Measurements from ENCODE around the gene RMND1. TPM values are rescaled to one million over a fixed set of nuclear protein-coding genes. Genes with fewer than 3 reads are reported as not detected.

The RMND1 gene, protein sequence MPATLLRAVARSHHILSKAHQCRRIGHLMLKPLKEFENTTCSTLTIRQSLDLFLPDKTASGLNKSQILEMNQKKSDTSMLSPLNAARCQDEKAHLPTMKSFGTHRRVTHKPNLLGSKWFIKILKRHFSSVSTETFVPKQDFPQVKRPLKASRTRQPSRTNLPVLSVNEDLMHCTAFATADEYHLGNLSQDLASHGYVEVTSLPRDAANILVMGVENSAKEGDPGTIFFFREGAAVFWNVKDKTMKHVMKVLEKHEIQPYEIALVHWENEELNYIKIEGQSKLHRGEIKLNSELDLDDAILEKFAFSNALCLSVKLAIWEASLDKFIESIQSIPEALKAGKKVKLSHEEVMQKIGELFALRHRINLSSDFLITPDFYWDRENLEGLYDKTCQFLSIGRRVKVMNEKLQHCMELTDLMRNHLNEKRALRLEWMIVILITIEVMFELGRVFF
- 39.1 and 42.9 TPM in 2 replicates for total RNA-seq (2022)
- Bru-seq, nascent RNA = percentile 85 among the genes with signal in this experiment
- percentile 77 among the genes with signal in this experiment for BruChase-seq, experiment 1, labeled RNA remaining after a 2-hour chase
- percentile 75 among the genes with signal in this experiment for BruChase-seq, experiment 2, labeled RNA remaining after a 6-hour chase
- long read RNA-seq, transcript RMND1-205 (11 exons, 1,340 nt) = minor isoform, 8 of 64 reads
- long read RNA-seq, transcript RMND1-203 (12 exons, 2,003 nt) = major isoform, 44 of 64 reads
- long read RNA-seq, partial matches to known transcripts = 3 of 64 reads
- long read RNA-seq, other reads (novel, unspliced or antisense) = 8 of 64 reads

DNA sequence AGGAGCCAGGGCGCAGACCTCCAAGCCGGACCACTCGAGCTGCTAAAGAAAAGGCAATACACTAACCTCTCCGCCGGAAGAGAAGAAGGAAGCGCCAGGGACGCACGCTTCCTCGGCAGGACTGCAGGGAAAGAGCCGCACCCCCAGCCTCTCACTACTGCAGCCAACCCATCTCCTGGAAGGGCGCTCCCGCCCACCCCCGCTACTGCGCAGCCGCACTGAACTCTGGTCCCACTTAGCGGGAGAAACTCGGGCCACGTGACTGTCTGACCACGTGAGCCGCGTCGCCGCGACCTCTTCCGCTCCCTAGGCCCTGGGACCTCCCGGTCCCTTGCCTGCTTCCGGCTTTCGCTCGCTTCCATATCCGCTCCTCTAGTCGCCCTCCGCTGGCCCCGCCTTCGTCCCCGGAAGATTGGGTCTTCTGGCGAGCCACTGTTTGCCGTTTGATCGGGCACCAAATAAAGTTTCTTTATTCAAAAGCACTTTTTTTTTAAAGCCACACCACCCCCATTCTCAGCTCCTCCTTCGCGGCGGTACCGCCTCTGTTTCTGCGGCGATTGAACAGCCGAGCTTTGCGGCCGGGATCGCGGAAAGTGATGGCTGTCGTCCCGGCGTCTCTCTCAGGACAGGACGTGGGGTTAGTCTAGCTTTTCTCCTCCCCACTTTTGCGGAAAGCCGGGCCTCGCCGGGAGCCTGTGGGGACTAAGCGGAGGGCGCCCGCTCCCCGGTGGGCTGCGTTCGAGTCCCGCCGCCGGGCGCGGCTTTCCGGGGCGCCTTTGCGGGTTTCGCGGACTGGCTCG, at the start of gene RMND1:
Gene RMND1, minus strand, starts transcription at position 177 of the 800 bp plus-strand sequence. CDS start 6,315 bp downstream, outside the sequence.
- H3K27me3 Mint-ChIP-seq (ENCODE audit: insufficient read depth, unreplicated experiment) = no peaks in the 10 kb centered on the region
- Histone ChIP-seq H3K36me3 (ENCODE audit: control insufficient read depth, insufficient read depth, low read length) (no peaks in the 10 kb centered on the region), H3K9me3 (no peaks in the 10 kb centered on the region), H3K4me1 (peaks cover 29% of the 10 kb centered on the region), H3K27me3 (replicated peaks; ENCODE audit: control insufficient read depth, insufficient read depth, low read length) (no peaks in the 10 kb centered on the region), H3K4me3 (ENCODE audit: low read depth, low read length) (peak within 1 kb of the TSS; percentile 79)
- no peaks in the 10 kb centered on the region for H3K9me3 Mint-ChIP-seq (ENCODE audit: unreplicated experiment)
- DNase-seq = peak; percentile 99 to 100
- ChIA-PET CTCF (interaction anchor here (0.7 to 1.3 kb wide), 3 partner anchors 41 to 1649 kb away, joined by 3 read pairs; no protein-coding TSS in a partner anchor), POLR2A (interaction anchor here (0.6 kb wide), 2 partner anchors 20 to 113 kb away, joined by 3 read pairs; no protein-coding TSS in a partner anchor)
- TF ChIP-seq, protein P1, sequence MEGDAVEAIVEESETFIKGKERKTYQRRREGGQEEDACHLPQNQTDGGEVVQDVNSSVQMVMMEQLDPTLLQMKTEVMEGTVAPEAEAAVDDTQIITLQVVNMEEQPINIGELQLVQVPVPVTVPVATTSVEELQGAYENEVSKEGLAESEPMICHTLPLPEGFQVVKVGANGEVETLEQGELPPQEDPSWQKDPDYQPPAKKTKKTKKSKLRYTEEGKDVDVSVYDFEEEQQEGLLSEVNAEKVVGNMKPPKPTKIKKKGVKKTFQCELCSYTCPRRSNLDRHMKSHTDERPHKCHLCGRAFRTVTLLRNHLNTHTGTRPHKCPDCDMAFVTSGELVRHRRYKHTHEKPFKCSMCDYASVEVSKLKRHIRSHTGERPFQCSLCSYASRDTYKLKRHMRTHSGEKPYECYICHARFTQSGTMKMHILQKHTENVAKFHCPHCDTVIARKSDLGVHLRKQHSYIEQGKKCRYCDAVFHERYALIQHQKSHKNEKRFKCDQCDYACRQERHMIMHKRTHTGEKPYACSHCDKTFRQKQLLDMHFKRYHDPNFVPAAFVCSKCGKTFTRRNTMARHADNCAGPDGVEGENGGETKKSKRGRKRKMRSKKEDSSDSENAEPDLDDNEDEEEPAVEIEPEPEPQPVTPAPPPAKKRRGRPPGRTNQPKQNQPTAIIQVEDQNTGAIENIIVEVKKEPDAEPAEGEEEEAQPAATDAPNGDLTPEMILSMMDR (IDR thresholded peaks at IDR 0.05; ENCODE audit: insufficient read depth in 1 of 2, low read depth in 1 of 2, low read length in 1 of 2, severe bottlenecking in 1 of 2, unreplicated experiment in 1 of 2) = no peak
- no TSS peak for BruUV-seq (replicated peaks)
- peak within 1 kb of the TSS; percentile 81 for H3K27ac Mint-ChIP-seq (ENCODE audit: unreplicated experiment)
- intact Hi-C loops (cut with micrococcal nuclease; ENCODE audit: unreplicated experiment) = loop anchor here (1.0 to 5.0 kb wide), 6 partner anchors 11 to 860 kb away; partner anchors contain the start of genes CCDC170 and ZBTB2
- H3K36me3 Mint-ChIP-seq (ENCODE audit: insufficient read depth, unreplicated experiment) = peaks cover 16% of the 10 kb centered on the region
- peaks cover 24% of the 10 kb centered on the region for H3K4me1 Mint-ChIP-seq (ENCODE audit: low read depth, unreplicated experiment)
- H3K4me3 Mint-ChIP-seq (ENCODE audit: unreplicated experiment) = peak within 1 kb of the TSS; percentile 98

DNA sequence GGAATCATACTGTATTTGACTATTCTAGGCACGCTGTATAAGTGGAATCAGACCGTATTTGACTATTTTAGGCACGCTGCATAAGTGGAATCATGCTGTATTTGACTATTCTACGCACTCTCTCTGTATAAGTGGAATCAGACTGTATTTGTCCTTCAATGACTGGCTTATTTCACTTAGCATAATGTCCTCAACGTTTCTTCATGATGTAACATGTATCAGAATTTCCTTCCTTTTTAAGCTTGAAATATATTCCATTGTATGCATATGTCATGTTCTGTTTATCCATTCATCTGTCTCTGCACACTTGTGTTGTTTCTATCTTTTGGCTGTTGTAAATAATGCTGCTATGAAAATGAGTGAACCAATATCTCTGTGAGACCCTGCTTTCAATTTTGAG, 47.6 kb upstream of the RMND1 start:
- H3K9me3 ChIP-seq = no peaks in the 10 kb centered on the region
- H3K4me1 ChIP-seq = peaks cover 16% of the 10 kb centered on the region
- BruUV-seq (replicated peaks) = no TSS peak
- ChIA-PET POLR2A (no interaction called here), CTCF (no interaction called here)
- Mint-ChIP-seq H3K9me3 (ENCODE audit: unreplicated experiment) (no peaks in the 10 kb centered on the region), H3K4me3 (ENCODE audit: unreplicated experiment) (no peak overlapping the region), H3K27me3 (ENCODE audit: insufficient read depth, unreplicated experiment) (no peaks in the 10 kb centered on the region), H3K27ac (ENCODE audit: unreplicated experiment) (no peak overlapping the region), H3K36me3 (ENCODE audit: insufficient read depth, unreplicated experiment) (peaks cover 5% of the 10 kb centered on the region), H3K4me1 (ENCODE audit: low read depth, unreplicated experiment) (peaks cover 33% of the 10 kb centered on the region)
- H3K36me3 ChIP-seq (ENCODE audit: control insufficient read depth, insufficient read depth, low read length) = no peaks in the 10 kb centered on the region
- no peak for DNase-seq
- TF ChIP-seq, protein P1 (IDR thresholded peaks at IDR 0.05; ENCODE audit: insufficient read depth in 1 of 2, low read depth in 1 of 2, low read length in 1 of 2, severe bottlenecking in 1 of 2, unreplicated experiment in 1 of 2) = no peak
- intact Hi-C loops (cut with micrococcal nuclease; ENCODE audit: unreplicated experiment) = no loop called here
- H3K4me3 ChIP-seq (ENCODE audit: low read depth, low read length) = no peak overlapping the region
- H3K27me3 ChIP-seq (replicated peaks; ENCODE audit: control insufficient read depth, insufficient read depth, low read length) = no peaks in the 10 kb centered on the region

DNA sequence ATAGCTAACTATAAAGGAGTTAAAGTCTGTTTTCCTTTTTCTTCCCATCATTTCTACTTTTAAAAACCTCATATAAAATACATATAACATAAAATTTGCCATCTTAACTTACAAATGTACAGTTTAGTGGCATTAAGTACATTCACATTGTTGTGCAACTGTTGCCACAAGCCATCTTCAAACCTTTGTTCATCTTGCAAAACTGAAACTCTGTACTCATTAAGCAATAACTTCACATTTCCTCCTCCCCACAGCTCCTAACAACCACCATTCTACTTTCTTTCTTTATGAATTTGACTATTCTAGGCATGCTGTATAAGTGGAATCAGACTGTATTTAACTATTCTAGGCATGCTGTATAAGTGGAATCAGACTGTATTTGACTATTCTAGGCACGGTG, 46.4 kb upstream of the RMND1 start:
- ChIA-PET CTCF (no interaction called here), POLR2A (no interaction called here)
- Histone ChIP-seq H3K4me3 (ENCODE audit: low read depth, low read length) (no peak overlapping the region), H3K4me1 (peaks cover 17% of the 10 kb centered on the region), H3K36me3 (ENCODE audit: control insufficient read depth, insufficient read depth, low read length) (no peaks in the 10 kb centered on the region), H3K9me3 (no peaks in the 10 kb centered on the region), H3K27me3 (replicated peaks; ENCODE audit: control insufficient read depth, insufficient read depth, low read length) (no peaks in the 10 kb centered on the region)
- Mint-ChIP-seq H3K36me3 (ENCODE audit: insufficient read depth, unreplicated experiment) (no peaks in the 10 kb centered on the region), H3K9me3 (ENCODE audit: unreplicated experiment) (no peaks in the 10 kb centered on the region), H3K27me3 (ENCODE audit: insufficient read depth, unreplicated experiment) (no peaks in the 10 kb centered on the region), H3K4me3 (ENCODE audit: unreplicated experiment) (no peak overlapping the region), H3K27ac (ENCODE audit: unreplicated experiment) (no peak overlapping the region), H3K4me1 (ENCODE audit: low read depth, unreplicated experiment) (peaks cover 33% of the 10 kb centered on the region)
- intact Hi-C loops (cut with micrococcal nuclease; ENCODE audit: unreplicated experiment) = no loop called here
- BruUV-seq (replicated peaks) = no TSS peak
- DNase-seq = peak in 1 of 2 experiments; percentile 12
- TF ChIP-seq, protein P1 (IDR thresholded peaks at IDR 0.05; ENCODE audit: insufficient read depth in 1 of 2, low read depth in 1 of 2, low read length in 1 of 2, severe bottlenecking in 1 of 2, unreplicated experiment in 1 of 2) = no peak

Measured in Caco-2 (cell line).